GM12874 (cell line): Measurements from ENCODE around the gene HNRNPU.

Experiments
- CTCF ChIP-seq: IDR thresholded peaks from 2 replicates; pipeline ENCODE4 v1.5.1; 2011; ENCODE audit warnings: low read depth, mild to moderate bottlenecking, control low read depth, low read length, moderate library complexity; ENCODE audit not compliant: insufficient read depth

The HNRNPU gene

GRCh38 chr1:244864253-244865027, at the start of gene HNRNPU:
HNRNPU (minus strand) TSS chr1:244864543; CDS start chr1:244864307, 236 bp downstream.
- TF ChIP-seq CTCF = peak; percentile 40

DNA sequence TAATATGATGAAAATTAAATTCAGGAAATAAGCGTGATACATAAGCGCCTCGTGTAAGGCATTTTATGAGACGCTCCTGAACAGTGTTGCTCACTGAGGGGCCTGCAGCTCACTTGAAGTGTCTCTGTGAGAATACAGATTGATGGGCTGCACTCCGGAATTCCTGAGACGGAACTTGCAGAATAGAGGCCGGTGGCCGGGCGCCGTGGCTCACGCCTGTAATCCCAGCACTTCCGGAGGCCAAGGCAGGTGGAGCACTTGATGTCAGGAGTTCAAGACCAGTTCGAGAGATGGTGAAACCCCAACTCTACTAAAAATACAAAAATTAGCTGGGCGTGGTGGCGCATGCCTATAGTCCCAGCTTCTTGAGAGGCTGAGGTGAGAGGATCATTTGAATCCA, 49.5 kb upstream of the HNRNPU start:
- no peak for TF ChIP-seq CTCF

GRCh38 chr1:244904119-244904518, 39.8 kb upstream of the HNRNPU start:
- no peak for TF ChIP-seq CTCF

GRCh38 chr1:244901400-244902015, 37.2 kb upstream of the HNRNPU start:
- TF ChIP-seq CTCF = no peak

GRCh38 chr1:244897476-244898254, 33.3 kb upstream of the HNRNPU start:
- TF ChIP-seq CTCF = no peak

GRCh38 chr1:244896550-244896949, 32.2 kb upstream of the HNRNPU start:
- no peak for TF ChIP-seq CTCF

DNA sequence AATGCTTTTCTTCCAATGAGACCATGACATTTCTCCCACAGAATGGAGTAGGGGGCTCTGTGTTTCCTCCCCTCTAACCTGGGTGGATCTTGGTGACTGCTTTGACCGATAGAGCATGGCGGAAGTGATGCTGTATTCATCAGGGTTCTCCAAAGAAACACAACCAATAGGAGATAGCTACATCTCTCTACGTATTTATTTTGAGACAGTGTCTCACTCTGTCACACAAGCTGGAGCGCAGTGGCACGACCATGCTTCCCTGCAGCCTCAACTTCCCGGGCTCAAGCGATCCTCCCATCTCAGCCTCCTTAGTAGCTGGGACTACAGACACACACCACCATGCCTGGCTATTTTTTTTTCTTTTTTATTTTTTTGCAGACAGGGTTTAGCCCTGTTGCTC, 29.5 kb upstream of the HNRNPU start:
- TF ChIP-seq CTCF = no peak
